Inferior parietal cortex (tissue), 1 donor: Measurements from ENCODE around the gene UBR7.
"Not testable (repeated sequence)": the region's sequence is repeated elsewhere in the genome, so short reads cannot be mapped to it uniquely, and the experiment has no call there.

Experiments used
- DNase-seq: peaks from one replicate; pipeline ENCODE4 v3.0.0-alpha.2; 2016; ENCODE audit errors: extremely low spot score

Gene UBR7

GRCh38 chr14:93186956-93187355 lies 20.1 kb upstream of the UBR7 start:
- DNase-seq, result no peak

DNA sequence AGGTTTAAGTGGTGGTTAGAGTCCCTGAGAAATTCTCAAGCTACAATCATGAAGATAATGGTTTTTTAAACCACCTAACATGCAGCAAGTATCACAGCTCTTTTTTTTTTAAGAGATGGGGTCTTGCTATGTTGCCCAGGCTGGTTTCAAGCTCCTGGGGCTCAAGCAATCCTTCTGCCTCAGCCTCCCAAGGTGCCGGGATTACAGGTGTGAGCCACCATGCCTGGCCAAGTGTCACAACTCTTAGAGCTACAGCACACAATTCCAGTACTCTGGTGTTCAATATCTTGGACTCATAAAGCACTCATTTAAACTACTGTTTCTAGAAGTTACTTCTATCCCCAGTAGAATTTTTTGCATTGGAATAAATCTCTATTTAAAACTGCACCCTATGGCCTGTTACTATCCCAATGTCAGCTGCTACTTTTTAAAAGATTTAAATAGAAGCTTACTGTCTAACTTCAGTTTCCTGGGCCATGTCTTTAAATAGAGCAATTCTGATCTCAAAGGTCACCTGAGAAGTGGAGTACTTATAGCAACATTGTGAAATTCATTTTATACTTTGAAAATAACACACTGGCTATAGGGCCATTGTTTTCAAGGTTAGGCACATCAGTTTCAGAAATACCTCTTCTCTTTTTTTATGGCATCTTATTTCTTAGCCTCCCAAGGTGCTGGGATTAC lies 11.6 kb upstream of the UBR7 start:
- DNase-seq, result no peak

DNA sequence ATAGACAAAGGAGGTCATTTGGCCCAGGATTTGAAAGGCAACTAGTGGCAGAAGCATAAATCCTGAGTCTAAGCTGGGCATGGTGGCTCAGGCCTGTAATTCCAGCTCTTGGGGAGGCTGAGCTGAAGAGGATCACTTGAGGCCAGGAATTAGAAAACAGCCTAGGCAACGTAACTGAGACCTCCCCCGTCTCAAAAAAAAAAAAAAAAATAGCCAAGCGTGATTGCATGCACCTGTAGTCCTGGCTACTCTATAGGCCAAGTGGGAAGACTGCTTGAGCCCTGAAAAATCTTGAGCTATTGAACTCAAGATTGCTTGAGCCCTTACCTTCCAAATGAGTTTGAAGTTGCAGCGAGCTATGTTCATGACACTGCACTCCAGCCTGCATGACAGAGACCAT lies 8.0 kb upstream of the UBR7 start:
- DNase-seq, result no peak

- no peak for DNase-seq
Measured at GRCh38 chr14:93200553-93200952, 6.5 kb upstream of the UBR7 start.

DNA sequence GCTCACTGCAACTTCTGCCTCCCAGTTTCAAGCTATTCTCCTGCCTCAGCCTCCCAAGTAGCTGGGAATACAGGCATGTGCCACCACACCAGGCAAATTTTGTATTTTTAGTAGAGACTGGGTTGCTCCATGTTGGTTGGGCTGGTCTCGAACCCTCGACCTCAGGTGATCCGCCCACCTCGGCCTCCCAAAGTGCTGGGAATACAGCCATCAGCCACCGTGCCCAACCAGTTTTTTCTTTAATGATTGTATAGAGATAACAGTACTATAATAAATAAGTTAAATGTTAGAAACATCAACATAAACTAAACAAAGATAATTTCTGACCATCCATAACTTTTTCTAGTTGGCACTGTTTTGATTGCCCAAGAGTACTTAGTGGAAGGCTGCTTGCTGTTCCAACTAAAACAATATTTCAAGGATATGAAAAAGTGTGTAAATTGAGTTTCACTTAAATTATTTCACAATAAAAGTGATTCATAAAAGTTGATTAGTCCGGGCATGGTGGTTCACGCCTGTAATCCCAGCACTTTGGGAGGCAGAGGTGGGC lies 5.8 kb upstream of the UBR7 start:
- DNase-seq, result no peak

GRCh38 chr14:93207468-93208308 lies 632 bp downstream of the UBR7 start:
- DNase-seq, result peak; percentile 42

DNA sequence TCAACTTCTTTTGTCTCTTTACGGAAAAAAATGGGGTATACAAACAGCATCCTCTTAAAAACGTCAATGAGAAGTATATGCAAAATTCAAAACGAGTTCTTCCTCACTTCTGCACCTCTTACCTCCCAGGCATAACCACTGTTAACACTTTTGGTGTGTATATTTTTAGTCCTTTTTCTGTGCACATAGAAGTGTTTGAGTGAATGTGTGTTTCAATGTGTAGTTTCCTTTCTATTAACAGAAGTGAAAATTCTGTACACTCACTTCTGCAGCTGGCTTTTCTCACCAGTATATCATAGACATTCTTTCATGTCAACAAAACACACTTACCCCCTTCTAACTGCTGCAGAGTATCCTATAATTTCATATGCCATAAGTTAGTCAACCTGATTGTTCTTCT lies 5.4 kb downstream of the UBR7 start:
- no peak for DNase-seq

DNA sequence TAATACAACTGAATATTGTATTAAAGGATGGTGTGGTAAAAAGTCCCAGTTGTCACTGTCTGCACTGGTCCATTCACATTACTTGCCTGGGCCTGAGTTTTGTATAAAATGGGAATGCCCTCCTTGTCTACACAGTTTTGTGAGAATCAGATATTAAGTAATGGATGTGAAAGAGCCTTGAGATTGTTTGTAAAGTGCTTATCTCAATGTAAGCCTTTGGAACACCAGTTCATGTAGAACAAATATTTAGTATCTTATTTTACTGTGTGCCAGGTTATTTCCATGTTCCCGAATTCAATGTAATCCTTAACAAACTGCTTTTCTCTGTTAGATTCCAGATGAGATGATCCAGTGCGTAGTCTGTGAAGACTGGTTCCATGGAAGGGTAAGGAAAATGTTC lies 7.5 kb downstream of the UBR7 start:
- DNase-seq, result no peak

DNA sequence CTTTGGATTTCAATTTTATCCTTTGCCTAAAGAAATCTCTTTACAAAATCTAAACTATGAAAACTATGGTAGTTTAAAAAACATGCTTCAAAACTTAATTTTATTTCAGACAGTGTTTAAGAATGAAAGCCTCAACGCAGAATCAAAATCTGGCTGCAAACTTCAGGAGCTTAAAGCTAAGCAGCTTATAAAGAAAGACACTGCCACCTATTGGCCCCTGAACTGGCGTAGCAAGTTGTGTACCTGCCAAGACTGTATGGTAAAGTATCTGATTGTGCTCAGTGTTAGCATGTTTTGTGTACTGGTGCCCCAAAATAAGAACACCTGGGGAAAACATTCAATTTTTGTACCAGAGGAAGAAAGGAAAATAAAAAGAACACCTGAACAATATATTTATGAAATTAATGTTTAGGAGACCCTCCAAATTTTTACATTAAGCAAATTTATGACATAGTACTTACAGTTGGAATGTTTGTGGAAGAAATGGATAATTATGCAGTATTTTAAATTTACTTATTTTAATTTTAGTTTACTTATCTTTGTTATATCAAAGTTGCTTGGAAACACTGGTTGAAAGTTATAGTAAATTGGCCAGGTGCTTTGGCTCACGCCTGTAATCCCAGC lies 12.2 kb downstream of the UBR7 start:
- no peak for DNase-seq

GRCh38 chr14:93220509-93220908 lies 13.5 kb downstream of the UBR7 start:
- DNase-seq, result no peak

- DNase-seq, result no peak
Measured at GRCh38 chr14:93223565-93223964, 16.5 kb downstream of the UBR7 start.

DNA sequence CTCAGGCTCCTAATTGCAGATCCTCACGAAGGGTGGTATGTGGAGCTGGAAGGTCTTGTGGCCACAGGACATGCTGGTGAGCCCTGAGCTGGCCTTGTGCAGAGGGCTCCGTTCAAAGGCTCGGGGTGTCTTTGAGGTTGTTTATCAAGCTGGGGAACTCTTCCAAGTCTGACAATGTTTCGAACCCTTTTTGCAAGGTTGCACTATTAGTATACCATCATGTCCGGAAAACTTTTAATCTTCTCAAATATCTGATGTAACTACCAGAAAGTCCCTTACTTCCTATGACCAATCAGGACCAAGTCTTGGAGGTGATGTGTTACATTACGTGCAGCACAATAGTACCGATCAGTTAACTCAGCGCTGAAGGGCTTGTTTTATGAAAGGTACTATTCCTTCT lies 21.5 kb downstream of the UBR7 start:
- no peak for DNase-seq

DNA sequence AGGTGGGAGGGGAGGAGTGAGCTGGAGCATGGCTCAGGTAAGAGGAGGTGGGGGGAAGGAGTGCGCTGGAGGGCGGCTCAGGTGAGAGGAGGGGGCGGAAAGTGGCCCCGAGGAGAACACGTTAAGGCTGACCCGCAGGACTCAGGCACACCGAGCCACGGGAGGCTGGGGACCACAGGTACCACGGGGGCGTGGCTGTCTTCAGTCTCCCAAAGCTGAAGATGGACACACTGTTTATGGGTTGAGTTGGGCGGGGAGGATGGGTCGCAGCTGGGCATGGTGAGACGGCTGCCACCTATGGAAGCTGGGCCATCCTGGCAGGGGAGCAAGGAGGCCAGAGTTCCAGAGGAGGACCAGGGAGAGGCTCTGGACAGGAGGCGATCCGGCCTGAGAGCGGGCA lies 23.5 kb downstream of the UBR7 start:
- no peak for DNase-seq

GRCh38 chr14:93231129-93231979 lies 24.3 kb downstream of the UBR7 start:
- DNase-seq, result peak; percentile 25

DNA sequence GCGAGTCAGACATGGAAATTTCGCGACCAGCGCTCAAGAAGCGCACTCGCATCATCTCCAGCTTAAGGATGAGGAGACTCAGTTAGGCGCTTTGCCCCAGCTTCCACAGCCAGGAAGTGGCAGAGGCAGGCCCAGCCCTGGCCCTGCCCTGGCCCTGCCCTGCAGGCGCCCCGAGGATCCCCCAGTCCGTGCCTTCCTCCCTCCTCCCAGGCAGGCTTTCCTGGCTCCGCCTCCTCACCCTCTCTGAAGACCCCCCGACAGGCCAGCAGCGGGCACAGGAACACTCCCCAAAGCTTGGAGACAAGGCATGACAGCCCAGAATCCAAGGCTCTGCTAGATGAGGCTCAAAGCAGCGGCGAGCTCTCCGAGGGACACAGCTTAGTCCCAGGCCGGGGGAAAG lies 25.1 kb downstream of the UBR7 start:
- DNase-seq, result no peak

GRCh38 chr14:93233078-93233477 lies 26.0 kb downstream of the UBR7 start:
- not testable (repeated sequence) for DNase-seq

- DNase-seq, result no peak
Measured at GRCh38 chr14:93234798-93235197, 27.7 kb downstream of the UBR7 start.

DNA sequence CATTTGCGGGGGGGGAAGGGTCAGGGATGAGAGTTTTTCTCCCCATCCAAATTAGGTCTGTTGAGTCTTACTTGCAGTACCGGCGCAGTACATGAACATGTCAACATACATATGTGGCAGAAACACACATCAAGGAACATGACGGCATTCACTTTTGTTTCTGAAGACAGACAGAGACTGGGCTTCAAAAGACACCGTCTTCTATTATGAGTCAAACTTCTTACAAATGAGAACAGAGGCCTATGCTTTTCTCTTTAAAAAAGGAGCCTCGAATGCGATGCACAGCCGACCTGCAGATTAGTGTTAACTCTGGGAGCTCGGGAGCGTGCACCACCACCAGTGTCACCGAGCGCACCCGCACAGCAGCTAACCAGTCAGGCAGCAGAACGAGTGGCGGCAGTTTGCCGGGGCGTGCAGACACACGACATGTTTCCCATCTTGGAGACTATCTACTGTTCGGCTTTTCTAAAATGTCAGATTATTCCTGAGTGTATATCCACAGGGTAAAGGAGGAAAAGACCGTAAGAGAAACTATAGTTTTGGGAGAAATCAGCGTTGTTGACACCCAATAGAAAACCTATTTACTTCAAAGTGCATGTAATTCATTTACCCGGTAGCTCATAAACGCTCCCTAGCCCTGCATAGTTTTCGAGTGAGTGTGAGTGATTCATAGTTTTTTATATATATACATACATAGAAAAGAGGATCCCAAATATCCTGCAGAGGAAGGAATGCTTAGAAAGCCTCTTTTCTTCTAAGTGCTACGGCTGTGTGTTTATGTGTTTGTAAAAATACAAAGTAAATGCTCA lies 33.0 kb downstream of the UBR7 start:
- DNase-seq, result no peak

DNA sequence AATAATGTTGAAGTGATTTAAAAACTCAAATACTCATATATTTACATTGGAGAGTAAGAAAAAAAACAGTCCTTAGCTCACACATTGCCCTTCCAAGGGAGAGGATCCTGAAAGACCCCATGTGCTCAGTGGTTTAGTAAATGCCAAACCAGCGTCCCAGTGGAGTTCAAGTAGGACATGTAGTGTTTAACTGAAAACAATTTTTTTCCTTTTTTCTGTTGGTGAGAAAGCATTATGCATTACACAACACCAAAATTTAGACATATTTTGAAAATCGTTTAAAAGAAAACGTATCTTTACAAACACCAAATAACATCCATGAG lies 33.6 kb downstream of the UBR7 start:
- no peak for DNase-seq

DNA sequence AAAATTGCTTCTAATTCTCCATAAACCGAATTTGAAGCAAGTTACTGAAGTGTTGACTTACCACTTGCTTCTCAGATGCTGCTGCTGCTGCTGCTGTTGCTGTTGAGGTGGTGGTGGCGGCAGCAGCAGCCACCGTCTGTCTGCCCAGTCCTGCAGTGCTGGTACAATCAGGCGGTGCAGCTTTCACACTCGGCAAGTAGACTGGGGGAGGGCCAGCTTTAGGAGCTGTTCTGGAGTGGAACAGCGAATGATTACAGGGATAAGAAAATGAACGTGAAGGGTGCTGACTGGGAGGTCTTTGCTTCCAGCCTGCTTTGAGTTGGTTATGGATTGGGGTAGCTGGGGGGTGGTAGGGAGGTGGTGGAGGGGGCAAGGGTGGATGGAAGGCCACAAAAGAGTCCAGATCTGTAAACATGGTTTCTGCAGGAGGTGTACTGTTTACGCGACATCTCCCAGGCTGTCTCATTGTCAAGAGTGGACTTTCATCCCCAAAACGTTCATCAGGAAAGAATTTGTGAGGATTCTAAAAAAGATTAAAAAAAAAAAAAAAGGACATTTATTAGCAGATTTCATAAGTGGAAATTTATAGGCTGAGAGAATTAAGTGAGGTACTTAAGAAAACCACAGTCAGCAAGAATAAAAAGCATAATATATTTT lies 38.8 kb downstream of the UBR7 start:
- no peak for DNase-seq
